IMR-90 (cell line): ENCODE data around the gene NFIX. TPM values are rescaled to one million over a fixed set of nuclear protein-coding genes. Genes with fewer than 3 reads are reported as not detected.

Experiments used
- ATAC-seq: fragments of 200-7000 bp; cut with Tn5 transposase; 2 replicates; pipeline ENCODE4 v1.9.1; 2020; ENCODE audit warnings: low read depth, mild to moderate bottlenecking, moderate library complexity
- BruUV-seq: library from RNA; stranded (reverse); fragments of 400-500 nt; replicated peaks from 2 replicates; lab custom pipeline; 2021; lab: Mats Ljungman, UMichigan
- CTCF ChIA-PET: fragments of 300-600 bp; formaldehyde crosslinking; extraction: SDS; loops from one replicate; lab custom pipeline; 2021; ENCODE audit warnings: antibody characterized with exemption; lab: Yijun Ruan, JAX
- POLR2A ChIA-PET: fragments of 300-600 bp; sonication (Branson Sonifier 250); formaldehyde crosslinking; loops from one replicate; lab custom pipeline; 2022; ENCODE audit warnings: antibody characterized with exemption; ENCODE audit not compliant: unreplicated experiment; lab: Charles Lee
- DNase-seq: peaks from one replicate; pipeline ENCODE4 v3.0.0; 2013
- H2AFZ ChIP-seq: replicated peaks from 2 replicates; pipeline ENCODE3; 2013; ENCODE audit warnings: low read length, mild to moderate bottlenecking; ENCODE audit not compliant: poor library complexity
- H2AK5ac ChIP-seq: 2 replicates; pipeline ENCODE4 v1.6.1; 2013; ENCODE audit warnings: low read depth, low read length, inconsistent platforms
- H2AK9ac ChIP-seq: replicated peaks from 2 replicates; pipeline ENCODE3; 2013; ENCODE audit warnings: mild to moderate bottlenecking, low read depth, low read length, moderate library complexity; ENCODE audit not compliant: poor library complexity
- H2BK120ac ChIP-seq: 2 replicates; pipeline ENCODE4 v1.6.1; 2013; ENCODE audit warnings: low read depth, low read length, inconsistent platforms
- H2BK15ac ChIP-seq: 3 replicates; pipeline ENCODE4 v1.6.1; 2013; ENCODE audit warnings: low read depth, low read length, inconsistent platforms
- H2BK20ac ChIP-seq: 2 replicates; pipeline ENCODE4 v1.6.1; 2013; ENCODE audit warnings: low read depth, mild to moderate bottlenecking, inconsistent platforms, low read length, moderate library complexity
- H2BK5ac ChIP-seq: 2 replicates; pipeline ENCODE4 v1.6.1; 2013; ENCODE audit warnings: mild to moderate bottlenecking, low read depth, low read length, inconsistent platforms; ENCODE audit not compliant: poor library complexity, severe bottlenecking
- H3K14ac ChIP-seq: replicated peaks from 2 replicates; pipeline ENCODE4 v1.6.1; 2013; ENCODE audit warnings: low read depth, low read length, inconsistent platforms
- H3K18ac ChIP-seq: 2 replicates; pipeline ENCODE4 v1.6.1; 2013; ENCODE audit warnings: low read depth, low read length, control low read depth
- H3K23ac ChIP-seq: 2 replicates; pipeline ENCODE4 v1.6.1; 2013; ENCODE audit warnings: low read depth, low read length, inconsistent platforms
- H3K27ac ChIP-seq: 2 replicates; pipeline ENCODE4 v1.5.1; 2013; ENCODE audit warnings: mild to moderate bottlenecking, control low read depth, low read length; ENCODE audit not compliant: insufficient read depth
- H3K27me3 ChIP-seq: 2 replicates; pipeline ENCODE4 v1.6.1; 2013; ENCODE audit warnings: low read length; ENCODE audit not compliant: control insufficient read depth, insufficient read depth
- H3K36me3 ChIP-seq: 2 replicates; pipeline ENCODE4 v1.6.1; 2013; ENCODE audit warnings: low read length, mixed read lengths; ENCODE audit not compliant: control insufficient read depth, insufficient read depth
- H3K4ac ChIP-seq: 2 replicates; pipeline ENCODE4 v1.6.1; 2013; ENCODE audit warnings: low read depth, low read length, inconsistent platforms
- H3K4me1 ChIP-seq: 2 replicates; pipeline ENCODE4 v1.6.1; 2013; ENCODE audit warnings: low read length, mixed read lengths; ENCODE audit not compliant: control insufficient read depth, insufficient read depth
- H3K4me2 ChIP-seq: 2 replicates; pipeline ENCODE4 v1.6.1; 2013; ENCODE audit warnings: low read depth, mild to moderate bottlenecking, control low read depth, low read length, moderate library complexity
- H3K4me3 ChIP-seq: 2 replicates; pipeline ENCODE4 v1.5.1; 2013; ENCODE audit warnings: low read depth, mild to moderate bottlenecking, control low read depth, low read length, moderate library complexity; ENCODE audit not compliant: insufficient read depth
- H3K56ac ChIP-seq: 2 replicates; pipeline ENCODE4 v1.6.1; 2013; ENCODE audit warnings: low read length, inconsistent platforms; ENCODE audit not compliant: insufficient read depth; ENCODE audit errors: extremely low read depth
- H3K79me1 ChIP-seq, 2 experiments: 2 replicates each; pipeline ENCODE4 v1.6.1; 2013; ENCODE audit warnings: low read length in 2 of 2, inconsistent platforms in 1 of 2, low read depth in 1 of 2
- H3K9ac ChIP-seq: 2 replicates; pipeline ENCODE4 v1.6.1; 2013; ENCODE audit warnings: low read depth, low read length, control low read depth
- H3K9me1 ChIP-seq: 2 replicates; pipeline ENCODE4 v1.6.1; 2013; ENCODE audit warnings: low read length, inconsistent platforms; ENCODE audit not compliant: insufficient read depth
- H3K9me3 ChIP-seq: 2 replicates; pipeline ENCODE4 v1.6.1; 2013; ENCODE audit warnings: low read length; ENCODE audit not compliant: control insufficient read depth, insufficient read depth
- H4K20me1 ChIP-seq: 2 replicates; pipeline ENCODE4 v1.6.1; 2013; ENCODE audit warnings: low read length, inconsistent platforms; ENCODE audit not compliant: insufficient read depth
- H4K5ac ChIP-seq: 2 replicates; pipeline ENCODE4 v1.6.1; 2013; ENCODE audit warnings: mild to moderate bottlenecking, low read depth, low read length, control low read depth
- H4K8ac ChIP-seq, 2 experiments: 2 replicates each; pipeline ENCODE4 v1.6.1; 2013; ENCODE audit warnings: low read depth in 2 of 2, low read length in 2 of 2, control low read depth in 1 of 2, inconsistent platforms in 1 of 2
- H4K91ac ChIP-seq: 2 replicates; pipeline ENCODE4 v1.6.1; 2013; ENCODE audit warnings: low read depth, low read length, inconsistent platforms; ENCODE audit not compliant: insufficient read depth
- CEBPB ChIP-seq: IDR thresholded peaks from 2 replicates; pipeline ENCODE4 v1.6.1; 2012; ENCODE audit warnings: low read depth, low read length, improper control_type of control experiment
- CHD1 ChIP-seq: IDR thresholded peaks from 2 replicates; pipeline ENCODE4 v1.6.1; 2012; ENCODE audit warnings: low read depth, low read length, improper control_type of control experiment
- CTCF ChIP-seq: conservative IDR thresholded peaks from 2 replicates; pipeline ENCODE4 v1.5.1; 2012; ENCODE audit warnings: mild to moderate bottlenecking, low read depth, low read length, improper control_type of control experiment
- FOS ChIP-seq: fragments of 150-350 bp; IDR thresholded peaks from 2 replicates; pipeline ENCODE4 v1.6.1; 2016; ENCODE audit warnings: low read depth, low read length
- MAFK ChIP-seq: IDR thresholded peaks from 2 replicates; pipeline ENCODE4 v1.6.1; 2012; ENCODE audit warnings: low read depth, low read length, improper control_type of control experiment
- MAZ ChIP-seq: IDR thresholded peaks from 2 replicates; pipeline ENCODE4 v1.6.1; 2012; ENCODE audit warnings: low read depth, mild to moderate bottlenecking, low read length, improper control_type of control experiment, moderate library complexity, borderline replicate concordance
- MXI1 ChIP-seq: IDR thresholded peaks from 2 replicates; pipeline ENCODE4 v1.6.1; 2012; ENCODE audit warnings: low read depth, mild to moderate bottlenecking, low read length, moderate library complexity, borderline replicate concordance
- NFE2L2 ChIP-seq: fragments of 150-350 bp; IDR thresholded peaks from 2 replicates; pipeline ENCODE4 v1.6.1; 2016; ENCODE audit warnings: low read depth, mild to moderate bottlenecking, low read length
- RAD21 ChIP-seq: IDR thresholded peaks from 2 replicates; pipeline ENCODE4 v1.6.1; 2012; ENCODE audit warnings: low read length, improper control_type of control experiment
- RCOR1 ChIP-seq: IDR thresholded peaks from 2 replicates; pipeline ENCODE4 v1.6.1; 2012; ENCODE audit warnings: mild to moderate bottlenecking, low read length, improper control_type of control experiment; ENCODE audit not compliant: insufficient replicate concordance
- RFX5 ChIP-seq: IDR thresholded peaks from 2 replicates; pipeline ENCODE4 v1.8.0; 2012; ENCODE audit warnings: low read depth, mild to moderate bottlenecking, low read length, moderate library complexity
- SMC3 ChIP-seq: fragments of 150-350 bp; IDR thresholded peaks from 2 replicates; pipeline ENCODE4 v1.6.1; 2016; ENCODE audit warnings: low read depth, mild to moderate bottlenecking, antibody characterized with exemption, low read length, moderate library complexity
- USF2 ChIP-seq: fragments of 150-350 bp; IDR thresholded peaks from 2 replicates; pipeline ENCODE4 v1.6.1; 2017; ENCODE audit warnings: mild to moderate bottlenecking, antibody characterized with exemption, low read length, low read depth
- WGBS, 2 experiments: methylation state at CpG; one replicate each; pipeline versions ENCODE4 v1.1.5 to v1.1.7; 2013; ENCODE audit warnings: missing lambda C conversion rate in 2 of 2; ENCODE audit not compliant: insufficient read length in 1 of 2; ENCODE audit errors: extremely low coverage in 2 of 2; 5-methylcytosine and 5-hydroxymethylcytosine counted together
- dilution Hi-C: fragments of 300-500 bp; cut with HindIII; formaldehyde crosslinking; loops from one replicate; pipeline ENCODE4 v1.14.3; 2018; ENCODE audit warnings: low sequenced_read_pairs; ENCODE audit not compliant: unreplicated experiment
- in situ Hi-C: fragments of 300-500 bp; cut with MboI; formaldehyde crosslinking; loops from 3 replicates; pipeline ENCODE4 v1.14.3; 2019; ENCODE audit warnings: low sequenced_read_pairs, inconsistent platforms, mixed read lengths
- intact Hi-C: fragments of 100-400 bp; cut with micrococcal nuclease; formaldehyde crosslinking; loops from 2 replicates; pipeline ENCODE4 v1.10.0; 2022
- polyA plus RNA-seq, 3 experiments: library from polyadenylated mRNA; depleted of rRNA; stranded (reverse); fragments of >200 nt; gene quantifications; 2 replicates each; pipeline ENCODE4 v1.2.3, GENCODE V29; 2012; ENCODE audit warnings: low replicate concordance in 1 of 3
- total RNA-seq: library from RNA; depleted of rRNA; stranded (reverse); fragments of >200 nt; gene quantifications from 2 replicates; pipeline ENCODE4 v1.2.3, GENCODE V29; 2012

NFIX gene
- total and polyA plus RNA-seq, 2 of the 4 experiments (the other 2 are of a cell fraction) = 10.2 to 47.7 TPM

GRCh38 chr19:13060964-13061927 is 66.0 kb downstream of the NFIX start:
- peaks cover 11% of the 10 kb centered on the region for H3K9me1 ChIP-seq
- H3K14ac ChIP-seq = peak overlapping the region; percentile 81
- peak overlapping the region; percentile 68 for H4K5ac ChIP-seq
- no peak overlapping the region; the same call in 1 of the 2 replicates for H3K18ac ChIP-seq
- H3K4me1 ChIP-seq = peaks cover 42% of the 10 kb centered on the region
- ATAC-seq (peak; percentile 88), DNase-seq (peak; percentile 69)
- no peak overlapping the region for H3K56ac ChIP-seq
- H2BK5ac ChIP-seq = no peak overlapping the region
- H3K9me3 ChIP-seq = no peaks in the 10 kb centered on the region
- in situ Hi-C loops (no loop called here), dilution Hi-C loops (no loop called here), intact Hi-C loops (loop anchor here (1.0 to 5.0 kb wide), 3 partner anchors 38 to 78 kb away; partner anchors contain the start of gene NFIX)
- peak overlapping the region; percentile 90 for H2AK9ac ChIP-seq
- H3K9ac ChIP-seq = peak overlapping the region; percentile 52
- H2BK20ac ChIP-seq = peak overlapping the region; percentile 33; the same call in 1 of the 2 replicates
- H3K36me3 ChIP-seq = peaks cover 7% of the 10 kb centered on the region; the same call in 1 of the 2 replicates
- peak overlapping the region; percentile 96; the same call in 1 of the 2 replicates for H3K23ac ChIP-seq
- no peaks in the 10 kb centered on the region for H3K27me3 ChIP-seq
- WGBS, 2 experiments = 26% methylated on average over 16 of the region's 40 CpGs; no CpG with 5 or more reads in 1 of the 2 experiments
- peak overlapping the region; percentile 4; the same call in 1 of the 3 replicates for H2BK15ac ChIP-seq
- ChIA-PET POLR2A (no interaction called here), CTCF (interaction anchor here (0.6 to 2.8 kb wide), 23 partner anchors 10 to 468 kb away, joined by 3 to 25 read pairs (median 5); no protein-coding TSS in a partner anchor)
- H3K79me1 ChIP-seq = peaks cover 44 to 90% of the 10 kb centered on the region in 2 experiments
- peak overlapping the region; percentile 71; the same call in 1 of the 2 replicates for H2AK5ac ChIP-seq
- H2BK120ac ChIP-seq = peak overlapping the region; percentile 69
- BruUV-seq = no TSS peak
- no peak overlapping the region for H3K4me3 ChIP-seq
- peak overlapping the region; percentile 87 for H2AFZ ChIP-seq
- H4K91ac ChIP-seq = peak overlapping the region; percentile 63
- H3K4ac ChIP-seq = peak overlapping the region; percentile 88
- H4K8ac ChIP-seq = peak overlapping the region; percentile 0 to 90
- peak overlapping the region; percentile 8 for H3K27ac ChIP-seq
- H3K4me2 ChIP-seq = peak overlapping the region; percentile 76
- peaks cover 13% of the 10 kb centered on the region; the same call in 1 of the 2 replicates for H4K20me1 ChIP-seq
- TF ChIP-seq MXI1 = no peak
- no peak for TF ChIP-seq NFE2L2
- TF ChIP-seq FOS = no peak
- no peak for TF ChIP-seq CHD1
- no peak for TF ChIP-seq MAFK
- peak; percentile 92 for TF ChIP-seq SMC3
- TF ChIP-seq CTCF = peak; percentile 96
- TF ChIP-seq CEBPB = no peak
- no peak for TF ChIP-seq RCOR1
- no peak for TF ChIP-seq RFX5
- TF ChIP-seq RAD21 = peak; percentile 98
- TF ChIP-seq USF2 = 0 out of 2 replicates have a peak, but pooled peaks have one; percentile 37
- TF ChIP-seq MAZ = peak; percentile 47; the same call in 1 of the 2 replicates
